WTC11 (cell line): ENCODE data around the gene SLIT3. TPM values are rescaled to one million over a fixed set of nuclear protein-coding genes. Genes with fewer than 3 reads are reported as not detected.
A peak's percentile ranks its signal among the peaks of the same experiment; 100 is the strongest.

Experiments
- ATAC-seq: fragments of 200-7000 bp; cut with Tn5 transposase; 2 replicates; pipeline ENCODE4 v1.10.0; 2021; ENCODE audit warnings: mild to moderate bottlenecking, moderate library complexity
- CTCF ChIA-PET: fragments of 300-600 bp; sonication (Branson Sonifier 250); formaldehyde crosslinking; loops from one replicate; lab custom pipeline; 2021; ENCODE audit warnings: antibody characterized with exemption; lab: Charles Lee
- POLR2A ChIA-PET: fragments of 350-600 bp; sonication (Branson Sonifier 250); formaldehyde crosslinking; loops from one replicate; lab custom pipeline; 2021; ENCODE audit warnings: antibody characterized with exemption; lab: Charles Lee
- DNase-seq: peaks from one replicate; pipeline ENCODE4 v3.0.0; 2021; ENCODE audit warnings: low spot score
- H3K27ac Mint-ChIP-seq: 2 replicates; pipeline ENCODE4 v1.8.0; 2021; ENCODE audit warnings: mixed read lengths
- H3K27me3 Mint-ChIP-seq: 2 replicates; pipeline ENCODE4 v1.8.0; 2021; ENCODE audit warnings: low read depth, mild to moderate bottlenecking, moderate library complexity, mixed read lengths
- H3K36me3 Mint-ChIP-seq: 2 replicates; pipeline ENCODE4 v1.8.0; 2021; ENCODE audit warnings: mixed read lengths
- H3K4me1 Mint-ChIP-seq: 2 replicates; pipeline ENCODE4 v1.8.0; 2022; ENCODE audit warnings: mixed read lengths
- H3K4me3 Mint-ChIP-seq: 2 replicates; pipeline ENCODE4 v1.8.0; 2021; ENCODE audit warnings: mild to moderate bottlenecking, moderate library complexity, mixed read lengths
- H3K9me3 Mint-ChIP-seq: 2 replicates; pipeline ENCODE4 v1.8.0; 2021; ENCODE audit warnings: mixed read lengths
- ATF1 ChIP-seq: sonication (generic); formaldehyde crosslinking; IDR thresholded peaks from 2 replicates; pipeline ENCODE4 v1.8.1; 2023; ENCODE audit warnings: mild to moderate bottlenecking, moderate library complexity, missing genetic modification reagents
- E2F5 ChIP-seq: sonication (generic); formaldehyde crosslinking; IDR thresholded peaks from 2 replicates; pipeline ENCODE4 v1.8.1; 2022; ENCODE audit warnings: mild to moderate bottlenecking, moderate library complexity, missing genetic modification reagents
- EMX1 ChIP-seq: fragments of 250-450 bp; sonication (Bioruptor Pico); IDR thresholded peaks from 2 replicates; pipeline ENCODE4 v1.8.0; 2021; ENCODE audit warnings: mild to moderate bottlenecking
- ESRRA ChIP-seq: sonication (generic); formaldehyde crosslinking; IDR thresholded peaks from 2 replicates; pipeline ENCODE4 v1.8.1; 2022; ENCODE audit warnings: mild to moderate bottlenecking, missing genetic modification reagents, borderline replicate concordance
- FOXJ3 ChIP-seq: sonication (generic); formaldehyde crosslinking; IDR thresholded peaks from 2 replicates; pipeline ENCODE4 v1.9.0; 2021; ENCODE audit warnings: missing genetic modification reagents, mild to moderate bottlenecking, borderline replicate concordance
- FOXP4 ChIP-seq: sonication (generic); formaldehyde crosslinking; IDR thresholded peaks from 2 replicates; pipeline ENCODE4 v1.8.0; 2022; ENCODE audit warnings: mild to moderate bottlenecking, missing genetic modification reagents
- GABPB1 ChIP-seq: sonication (generic); formaldehyde crosslinking; IDR thresholded peaks from 2 replicates; pipeline ENCODE4 v1.8.1; 2023; ENCODE audit warnings: mild to moderate bottlenecking, missing genetic modification reagents
- GRHL2 ChIP-seq: fragments of 250-450 bp; sonication (Bioruptor Pico); IDR thresholded peaks from 2 replicates; pipeline ENCODE4 v1.8.0; 2022; ENCODE audit warnings: mild to moderate bottlenecking, moderate library complexity; ENCODE audit not compliant: insufficient replicate concordance, severe bottlenecking
- HMGA2 ChIP-seq: fragments of 250-450 bp; sonication (Bioruptor Pico); IDR thresholded peaks from 2 replicates; pipeline ENCODE4 v1.4.0; 2021; ENCODE audit warnings: mild to moderate bottlenecking, moderate library complexity
- IRF1 ChIP-seq: sonication (generic); formaldehyde crosslinking; IDR thresholded peaks from 2 replicates; pipeline ENCODE4 v1.8.0; 2023; ENCODE audit warnings: missing genetic modification reagents
- JAZF1 ChIP-seq: fragments of 250-450 bp; sonication (Bioruptor Pico); IDR thresholded peaks from 2 replicates; pipeline ENCODE4 v1.9.0; 2021; ENCODE audit warnings: moderate library complexity, mild to moderate bottlenecking, inconsistent platforms
- MLX ChIP-seq: sonication (generic); formaldehyde crosslinking; IDR thresholded peaks from 2 replicates; pipeline ENCODE4 v1.8.1; 2023; ENCODE audit warnings: mild to moderate bottlenecking, missing genetic modification reagents, moderate library complexity
- NFATC4 ChIP-seq: fragments of 250-450 bp; sonication (Bioruptor Pico); IDR thresholded peaks from 2 replicates; pipeline ENCODE4 v1.9.0; 2021; ENCODE audit warnings: mild to moderate bottlenecking
- PRDM15 ChIP-seq: sonication (generic); formaldehyde crosslinking; IDR thresholded peaks from 2 replicates; pipeline ENCODE4 v1.8.0; 2022; ENCODE audit warnings: missing genetic modification reagents
- PRRX2 ChIP-seq: fragments of 250-450 bp; sonication (Bioruptor Pico); IDR thresholded peaks from 2 replicates; pipeline ENCODE4 v1.8.0; 2021; ENCODE audit warnings: mild to moderate bottlenecking
- RORB ChIP-seq: fragments of 250-450 bp; sonication (Bioruptor Pico); IDR thresholded peaks from 2 replicates; pipeline ENCODE4 v1.9.0; 2021; ENCODE audit warnings: mild to moderate bottlenecking
- SMAD4 ChIP-seq: sonication (generic); formaldehyde crosslinking; IDR thresholded peaks from 2 replicates; pipeline ENCODE4 v1.8.0; 2022; ENCODE audit warnings: mild to moderate bottlenecking, missing genetic modification reagents
- TEAD1 ChIP-seq: sonication (generic); formaldehyde crosslinking; IDR thresholded peaks from 2 replicates; pipeline ENCODE4 v1.8.0; 2022; ENCODE audit warnings: mild to moderate bottlenecking, missing genetic modification reagents
- USF1 ChIP-seq: sonication (generic); formaldehyde crosslinking; IDR thresholded peaks from 2 replicates; pipeline ENCODE4 v1.8.0; 2022; ENCODE audit warnings: mild to moderate bottlenecking, missing genetic modification reagents
- ZMAT4 ChIP-seq: fragments of 250-450 bp; sonication (Bioruptor Pico); IDR thresholded peaks from 2 replicates; pipeline ENCODE4 v1.9.0; 2021; ENCODE audit warnings: mild to moderate bottlenecking
- ZNF219 ChIP-seq: sonication (generic); formaldehyde crosslinking; IDR thresholded peaks from 2 replicates; pipeline ENCODE4 v1.8.0; 2023; ENCODE audit warnings: missing genetic modification reagents, mild to moderate bottlenecking, borderline replicate concordance
- total RNA-seq: library from RNA; stranded (reverse); gene quantifications from 3 replicates; pipeline ENCODE4 v1.2.3, GENCODE V29; 2021

The SLIT3 gene
- total RNA-seq, 1 experiment from 2014 or later, result 1.9 TPM

- CTCF ChIA-PET, result no interaction called here
- no peak overlapping the region for H3K27ac Mint-ChIP-seq
- no peak for DNase-seq
- no peaks in the 10 kb centered on the region for H3K27me3 Mint-ChIP-seq
- peaks cover 12% of the 10 kb centered on the region for H3K4me1 Mint-ChIP-seq
- H3K4me3 Mint-ChIP-seq, result no peak overlapping the region
- POLR2A ChIA-PET, result no interaction called here
- H3K9me3 Mint-ChIP-seq, result no peaks in the 10 kb centered on the region
- TF ChIP-seq ESRRA (no peak), JAZF1 (no peak), ATF1 (CRISPR knock-in tag) (no peak), MLX (no peak), PRDM15 (no peak), SMAD4 (CRISPR knock-in tag) (no peak), E2F5 (no peak), ZMAT4 (no peak), IRF1 (CRISPR knock-in tag) (no peak), USF1 (CRISPR knock-in tag) (no peak), FOXJ3 (no peak), FOXP4 (CRISPR knock-in tag) (no peak), ZNF219 (CRISPR knock-in tag) (no peak), GABPB1 (CRISPR knock-in tag) (no peak), TEAD1 (CRISPR knock-in tag) (no peak), HMGA2 (CRISPR knock-in tag) (no peak)
- ATAC-seq, result no peak
- H3K36me3 Mint-ChIP-seq, result no peaks in the 10 kb centered on the region
Observed at GRCh38 chr5:168867241-168867640, 433.7 kb downstream of the SLIT3 start.

GRCh38 chr5:168865968-168866367, 435.0 kb downstream of the SLIT3 start:
- H3K27me3 Mint-ChIP-seq, result no peaks in the 10 kb centered on the region
- POLR2A ChIA-PET, result no interaction called here
- H3K36me3 Mint-ChIP-seq, result no peaks in the 10 kb centered on the region
- no peak overlapping the region for H3K4me3 Mint-ChIP-seq
- DNase-seq, result peak; percentile 48
- no peaks in the 10 kb centered on the region for H3K9me3 Mint-ChIP-seq
- peak; percentile 95 for ATAC-seq
- peaks cover 12% of the 10 kb centered on the region for H3K4me1 Mint-ChIP-seq
- H3K27ac Mint-ChIP-seq, result peak overlapping the region; percentile 68; the same call in 1 of the 2 replicates
- CTCF ChIA-PET, result no interaction called here
- TF ChIP-seq PRDM15 (no peak), SMAD4 (CRISPR knock-in tag) (no peak), RORB (CRISPR knock-in tag) (no peak), HMGA2 (CRISPR knock-in tag) (no peak), GRHL2 (no peak), ESRRA (no peak), NFATC4 (CRISPR knock-in tag) (no peak), EMX1 (no peak), FOXP4 (CRISPR knock-in tag) (no peak), PRRX2 (CRISPR knock-in tag) (no peak)
